GM11168 (cell line): ENCODE results near the gene KRTAP22-1.

Experiments
- in situ Hi-C: fragments of 300-500 bp; cut with MboI; formaldehyde crosslinking; loops from one replicate; pipeline ENCODE4 v1.12.0; 2022; ENCODE audit warnings: low sequenced_read_pairs; ENCODE audit not compliant: unreplicated experiment

The KRTAP22-1 gene

DNA sequence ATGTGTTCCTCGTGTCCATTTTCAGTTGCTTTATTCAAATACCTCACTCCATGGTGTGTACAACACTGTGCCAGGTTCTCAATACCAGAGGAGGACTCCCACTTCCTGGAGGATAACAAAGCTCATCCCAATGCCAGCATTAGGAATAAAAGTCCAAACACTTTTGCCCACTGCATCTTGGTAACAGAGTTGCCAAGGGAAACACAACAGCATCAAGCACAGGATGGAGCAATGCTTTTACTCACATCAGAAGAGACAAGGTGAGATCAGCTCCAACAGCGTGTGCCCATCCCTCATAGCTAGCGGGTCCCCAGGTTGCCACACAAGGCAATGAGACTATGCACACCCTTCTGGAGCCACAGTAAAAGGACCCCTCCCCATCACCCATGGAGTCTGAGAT is 22.5 kb downstream of the KRTAP22-1 start:
- in situ Hi-C loops: no loop called here

DNA sequence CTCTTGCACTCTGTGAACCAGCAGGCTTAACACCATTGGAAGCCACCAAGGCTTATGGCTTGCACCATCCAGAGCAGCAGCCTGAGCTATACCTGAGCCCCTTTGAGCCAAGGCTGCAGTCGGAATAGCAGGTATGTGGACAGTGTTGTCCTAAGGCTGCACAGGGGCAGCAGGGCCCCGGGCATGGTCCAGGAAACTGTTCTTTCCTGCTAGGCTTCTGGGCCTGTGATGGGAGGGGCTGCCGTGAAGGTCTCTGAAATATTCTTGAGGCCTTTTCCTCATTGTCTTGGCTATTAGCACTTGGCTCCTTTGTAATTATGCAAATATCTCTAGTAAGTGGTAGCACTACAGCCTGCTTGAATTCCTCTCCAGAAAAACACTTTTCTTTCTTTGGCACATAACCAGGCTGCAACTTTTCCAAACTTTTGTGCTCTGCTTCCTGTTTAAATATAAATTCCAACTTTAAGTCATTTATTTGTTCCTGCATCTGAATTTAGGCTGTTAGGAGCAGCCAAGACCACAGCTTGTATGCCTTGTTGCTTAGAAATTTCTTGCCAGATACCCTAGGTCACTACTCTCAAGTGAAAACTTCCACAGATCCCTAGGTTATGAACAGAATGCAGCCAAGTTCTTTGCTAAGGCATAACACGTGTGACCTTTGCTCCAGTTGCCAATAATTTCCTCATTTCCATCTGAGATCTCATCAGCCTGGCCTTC is 24.7 kb downstream of the KRTAP22-1 start:
- in situ Hi-C loops: no loop called here

DNA sequence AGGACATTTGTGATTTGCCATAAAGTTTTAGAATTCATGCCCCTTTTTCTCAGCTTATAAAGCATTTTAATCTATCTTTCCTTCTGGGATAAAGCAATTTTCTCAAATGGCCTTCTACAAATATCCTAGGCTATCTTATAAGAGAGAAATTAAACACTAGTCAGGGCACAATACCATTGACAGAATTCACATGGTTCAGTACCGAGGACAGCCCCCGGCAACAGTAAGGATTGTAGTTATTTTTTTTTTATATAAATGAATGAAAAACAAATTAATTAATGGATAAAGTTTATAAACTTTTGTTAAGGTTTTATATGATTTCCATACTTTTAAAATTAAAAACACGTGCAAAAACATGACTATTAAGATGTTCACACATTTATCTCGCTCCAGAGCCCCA is 27.2 kb downstream of the KRTAP22-1 start:
- in situ Hi-C loops: no loop called here

DNA sequence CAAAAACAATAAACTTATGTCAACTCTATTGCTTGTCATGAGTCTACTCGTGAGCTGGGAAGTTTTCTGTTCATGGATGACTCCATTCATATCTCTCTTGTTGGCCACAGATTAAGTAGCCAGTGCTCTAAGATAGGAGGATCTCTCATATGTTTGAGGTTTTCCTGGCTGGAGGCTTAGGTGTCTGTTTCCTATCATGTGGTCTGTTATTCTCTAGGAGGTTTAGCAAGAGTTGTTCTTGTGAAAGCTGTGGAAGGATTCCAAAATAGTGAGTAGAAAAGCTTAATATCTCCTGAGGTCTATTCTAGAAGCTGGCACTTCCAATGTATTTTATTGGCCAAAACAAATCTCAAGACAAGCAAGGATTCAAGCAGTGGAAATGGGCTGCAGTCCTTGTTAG is 28.3 kb downstream of the KRTAP22-1 start:
- in situ Hi-C loops: no loop called here

DNA sequence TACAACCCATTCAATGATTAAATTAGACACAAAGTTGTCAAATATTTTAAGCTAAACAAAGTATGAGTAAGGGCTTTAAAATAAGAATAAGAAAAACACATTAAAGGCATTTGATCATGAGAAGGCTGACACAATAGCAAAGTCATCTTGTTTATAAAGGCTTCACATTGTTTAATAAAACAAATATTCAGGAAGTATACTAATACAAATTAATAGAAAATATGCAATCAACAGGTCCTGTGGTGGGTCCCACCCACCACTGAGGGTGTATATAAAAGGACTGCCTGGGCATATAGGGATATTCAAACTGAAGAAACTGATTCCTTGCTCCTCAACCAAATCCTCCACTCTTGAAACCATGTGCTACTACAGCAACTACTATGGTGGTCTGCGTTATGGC is 34.0 kb downstream of the KRTAP22-1 start, which contains the start of gene KRTAP20-2:
KRTAP20-2 (plus strand) TSS at position 301 of the 400 bp plus-strand sequence; CDS start at position 359, 58 bp downstream.
- in situ Hi-C loops: no loop called here

DNA sequence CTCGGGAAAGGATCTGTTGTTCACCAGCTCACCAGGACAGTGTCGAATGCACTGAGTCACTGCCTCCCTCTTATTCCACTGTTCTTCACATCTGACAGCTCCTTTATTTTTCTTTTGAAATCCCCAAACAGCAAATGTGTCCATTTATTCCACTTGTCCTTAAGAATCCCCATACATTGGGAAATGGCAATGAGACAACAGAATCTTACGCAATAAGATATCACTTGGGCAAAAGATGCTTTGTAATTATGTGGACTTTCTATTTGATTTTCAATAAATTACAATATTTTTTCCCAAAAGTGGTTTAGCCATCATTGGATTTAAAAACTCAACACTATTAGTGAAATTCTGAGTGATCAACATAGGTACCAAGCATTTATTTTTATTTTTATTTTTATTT is 37.8 kb downstream of the KRTAP22-1 start:
- in situ Hi-C loops: no loop called here

DNA sequence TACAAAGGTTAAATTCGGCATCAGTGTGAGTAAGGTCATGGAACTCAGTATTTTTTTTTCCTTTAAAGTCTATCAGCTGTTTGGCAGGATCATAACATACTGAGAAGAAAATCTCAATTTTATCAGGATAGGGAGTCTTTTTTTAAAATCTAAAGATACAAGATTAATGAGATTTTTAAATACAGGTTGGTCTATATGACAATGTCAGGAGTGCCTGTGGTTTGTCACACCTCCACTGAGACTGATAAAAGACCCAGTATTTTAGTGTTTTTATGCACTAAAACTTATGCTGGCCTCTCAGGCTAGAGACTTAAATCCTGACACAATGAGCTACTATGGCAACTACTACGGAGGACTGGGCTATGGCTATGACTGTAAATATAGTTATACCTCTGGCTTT is 41.7 kb downstream of the KRTAP22-1 start, which contains the start of gene KRTAP20-3:
KRTAP20-3 (plus strand) TSS at position 301 of the 400 bp plus-strand sequence.
- in situ Hi-C loops: no loop called here

DNA sequence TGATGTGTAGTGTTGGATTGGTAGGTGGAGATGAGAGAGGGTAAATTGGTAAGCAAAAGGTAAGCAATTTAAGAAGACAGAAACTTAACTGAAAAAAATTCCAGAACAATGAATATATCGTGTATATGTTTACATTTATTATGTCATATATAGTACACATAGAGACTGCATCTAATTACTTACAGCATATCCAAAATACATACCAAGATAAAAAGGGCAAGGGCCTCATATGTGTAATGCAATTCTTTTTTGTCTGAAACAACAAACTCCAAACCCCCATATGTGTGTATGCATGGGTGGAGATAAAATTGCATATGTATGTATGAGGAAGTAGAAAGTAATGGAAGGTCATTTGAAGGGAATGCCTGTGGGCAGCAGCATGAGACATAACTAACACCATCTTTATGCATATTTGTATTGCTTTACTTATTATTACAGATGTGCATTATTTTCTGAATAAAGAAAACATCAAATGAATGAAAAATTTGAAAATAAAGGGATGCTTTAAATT is 46.1 kb downstream of the KRTAP22-1 start:
- in situ Hi-C loops: no loop called here
